Measurements from ENCODE around the gene GNAL. TPM values are rescaled to one million over a fixed set of nuclear protein-coding genes. Genes with fewer than 3 reads are reported as not detected.
"Not testable (repeated sequence)": the region's sequence is repeated elsewhere in the genome, so short reads cannot be mapped to it uniquely, and the experiment has no call there.

Gene GNAL
- total RNA-seq, 2 experiments from 2014 or later = not detected

- DNase-seq; H3K4me3 Mint-ChIP-seq; H3K4me1 Mint-ChIP-seq (ENCODE audit: low read depth); H3K9me3 Mint-ChIP-seq (ENCODE audit: insufficient read depth); H3K27ac Mint-ChIP-seq; H3K27me3 Mint-ChIP-seq (ENCODE audit: low read depth); POLR2A ChIA-PET; ATAC-seq: not testable (repeated sequence)
- CTCF ChIA-PET = interaction anchor here (1.5 kb wide), 1 partner anchor 16 kb away, joined by 3 read pairs; no protein-coding TSS in a partner anchor
- H3K36me3 Mint-ChIP-seq (ENCODE audit: low read depth) = peaks cover 39% of the 10 kb centered on the region
Measured at GRCh38 chr18:11892438-11892837, 203.4 kb downstream of the GNAL start.

GRCh38 chr18:11897781-11898180, 208.7 kb downstream of the GNAL start:
- CTCF ChIA-PET = no interaction called here
- DNase-seq = no peak
- no peak for ATAC-seq
- Mint-ChIP-seq H3K9me3 (ENCODE audit: insufficient read depth) (no peaks in the 10 kb centered on the region), H3K4me1 (ENCODE audit: low read depth) (no peaks in the 10 kb centered on the region), H3K27ac (no peak overlapping the region), H3K27me3 (ENCODE audit: low read depth) (no peaks in the 10 kb centered on the region), H3K4me3 (no peak overlapping the region), H3K36me3 (ENCODE audit: low read depth) (peaks cover 41% of the 10 kb centered on the region)
- POLR2A ChIA-PET = no interaction called here

- peaks cover 39% of the 10 kb centered on the region for H3K36me3 Mint-ChIP-seq (ENCODE audit: low read depth)
Measured at GRCh38 chr18:11899063-11899462, 210.0 kb downstream of the GNAL start.

GRCh38 chr18:11901826-11902438, 212.9 kb downstream of the GNAL start:
- Mint-ChIP-seq H3K4me3 (no peak overlapping the region), H3K36me3 (ENCODE audit: low read depth) (peaks cover 32% of the 10 kb centered on the region), H3K4me1 (ENCODE audit: low read depth) (peaks cover 15% of the 10 kb centered on the region), H3K27me3 (ENCODE audit: low read depth) (no peaks in the 10 kb centered on the region), H3K27ac (peak overlapping the region; percentile 50), H3K9me3 (ENCODE audit: insufficient read depth) (no peaks in the 10 kb centered on the region)
- ATAC-seq = no peak
- ChIA-PET CTCF (no interaction called here), POLR2A (no interaction called here)
- no peak for DNase-seq

More at GRCh38 chr18:11899063-11899462, 210.0 kb downstream of the GNAL start:
- ATAC-seq (no peak), DNase-seq (no peak)
- Mint-ChIP-seq H3K9me3 (ENCODE audit: insufficient read depth) (no peaks in the 10 kb centered on the region), H3K4me3 (no peak overlapping the region), H3K27me3 (ENCODE audit: low read depth) (no peaks in the 10 kb centered on the region), H3K27ac (no peak overlapping the region), H3K4me1 (ENCODE audit: low read depth) (peaks cover 7% of the 10 kb centered on the region)
- ChIA-PET CTCF (interaction anchor here (1.0 kb wide), 1 partner anchor 96 kb away, joined by 3 read pairs; no protein-coding TSS in a partner anchor), POLR2A (no interaction called here)

- CTCF ChIA-PET = no interaction called here
- Mint-ChIP-seq H3K27me3 (ENCODE audit: low read depth) (no peaks in the 10 kb centered on the region), H3K27ac (no peak overlapping the region), H3K9me3 (ENCODE audit: insufficient read depth) (no peaks in the 10 kb centered on the region), H3K4me3 (no peak overlapping the region), H3K4me1 (ENCODE audit: low read depth) (peaks cover 22% of the 10 kb centered on the region), H3K36me3 (ENCODE audit: low read depth) (peaks cover 29% of the 10 kb centered on the region)
- ATAC-seq (no peak), DNase-seq (no peak)
- POLR2A ChIA-PET = no interaction called here
Measured at GRCh38 chr18:11902522-11903292, 213.6 kb downstream of the GNAL start.

- H3K4me1 Mint-ChIP-seq (ENCODE audit: low read depth) = peaks cover 32% of the 10 kb centered on the region
- H3K9me3 Mint-ChIP-seq (ENCODE audit: insufficient read depth) = no peaks in the 10 kb centered on the region
- H3K4me3 Mint-ChIP-seq = peak overlapping the region; percentile 18
- ChIA-PET CTCF (interaction anchor here (1.3 to 1.4 kb wide), 3 partner anchors 32 to 133 kb away, joined by 3 to 5 read pairs (median 5); no protein-coding TSS in a partner anchor), POLR2A (interaction anchor here (0.6 kb wide), 2 partner anchors 54 to 451 kb away, joined by 3 read pairs; no protein-coding TSS in a partner anchor)
- DNase-seq = no peak
- no peaks in the 10 kb centered on the region for H3K27me3 Mint-ChIP-seq (ENCODE audit: low read depth)
- peaks cover 22% of the 10 kb centered on the region for H3K36me3 Mint-ChIP-seq (ENCODE audit: low read depth)
- no peak for ATAC-seq
- peak overlapping the region; percentile 34 for H3K27ac Mint-ChIP-seq
Measured at GRCh38 chr18:11905613-11906012, 216.5 kb downstream of the GNAL start.

- H3K4me3 Mint-ChIP-seq = peak overlapping the region; percentile 34
- CTCF ChIA-PET = interaction anchor here (1.3 to 1.4 kb wide), 3 partner anchors 32 to 133 kb away, joined by 3 to 5 read pairs (median 5); no protein-coding TSS in a partner anchor
- POLR2A ChIA-PET = interaction anchor here (0.6 kb wide), 2 partner anchors 54 to 450 kb away, joined by 3 read pairs; no protein-coding TSS in a partner anchor
Measured at GRCh38 chr18:11906176-11906575, 217.1 kb downstream of the GNAL start.

GRCh38 chr18:11906926-11907874, 218.1 kb downstream of the GNAL start:
- ATAC-seq = no peak
- POLR2A ChIA-PET = interaction anchor here (0.7 to 1.5 kb wide), 3 partner anchors 17 to 1381 kb away, joined by 3 to 4 read pairs (median 3); partner anchors contain the start of gene NAPG
- Mint-ChIP-seq H3K4me1 (ENCODE audit: low read depth) (peaks cover 32% of the 10 kb centered on the region), H3K9me3 (ENCODE audit: insufficient read depth) (no peaks in the 10 kb centered on the region), H3K27me3 (ENCODE audit: low read depth) (no peaks in the 10 kb centered on the region), H3K27ac (peak overlapping the region; percentile 93), H3K4me3 (peak overlapping the region; percentile 94), H3K36me3 (ENCODE audit: low read depth) (peaks cover 16% of the 10 kb centered on the region)
- DNase-seq = no peak
- CTCF ChIA-PET = no interaction called here

More at GRCh38 chr18:11906176-11906575, 217.1 kb downstream of the GNAL start:
- ATAC-seq (no peak), DNase-seq (no peak)
- Mint-ChIP-seq H3K36me3 (ENCODE audit: low read depth) (peaks cover 22% of the 10 kb centered on the region), H3K27ac (peak overlapping the region; percentile 34), H3K4me1 (ENCODE audit: low read depth) (peaks cover 32% of the 10 kb centered on the region), H3K9me3 (ENCODE audit: insufficient read depth) (no peaks in the 10 kb centered on the region), H3K27me3 (ENCODE audit: low read depth) (no peaks in the 10 kb centered on the region)

GRCh38 chr18:11908182-11909060, 219.4 kb downstream of the GNAL start, which contains the start of gene MPPE1:
TSS of gene MPPE1 (minus strand) at chr18:11908317. CDS start at chr18:11897264, 11,053 bp downstream.
- Mint-ChIP-seq H3K4me1 (ENCODE audit: low read depth) (peaks cover 30% of the 10 kb centered on the region), H3K27ac (peak within 1 kb of the TSS; percentile 93), H3K4me3 (peak within 1 kb of the TSS; percentile 94), H3K9me3 (ENCODE audit: insufficient read depth) (no peaks in the 10 kb centered on the region), H3K36me3 (ENCODE audit: low read depth) (peaks cover 14% of the 10 kb centered on the region), H3K27me3 (ENCODE audit: low read depth) (no peaks in the 10 kb centered on the region)
- peak; percentile 94 for ATAC-seq
- ChIA-PET POLR2A (interaction anchor here (0.7 to 1.7 kb wide), 7 partner anchors 16 to 73 kb away, joined by 3 to 10 read pairs (median 5); partner anchors contain the start of gene IMPA2), CTCF (interaction anchor here (1.7 kb wide), 1 partner anchor 30 kb away, joined by 7 read pairs; no protein-coding TSS in a partner anchor)
- peak; percentile 89 for DNase-seq

- ChIA-PET POLR2A (interaction anchor here (1.2 to 1.7 kb wide), 5 partner anchors 19 to 72 kb away, joined by 3 to 10 read pairs (median 6); partner anchors contain the start of gene IMPA2), CTCF (interaction anchor here (1.7 kb wide), 1 partner anchor 29 kb away, joined by 7 read pairs; no protein-coding TSS in a partner anchor)
- ATAC-seq (no peak), DNase-seq (no peak)
- Mint-ChIP-seq H3K27me3 (ENCODE audit: low read depth) (no peaks in the 10 kb centered on the region), H3K27ac (peak overlapping the region; percentile 75), H3K4me1 (ENCODE audit: low read depth) (peaks cover 26% of the 10 kb centered on the region), H3K9me3 (ENCODE audit: insufficient read depth) (no peaks in the 10 kb centered on the region), H3K4me3 (peak overlapping the region; percentile 70), H3K36me3 (ENCODE audit: low read depth) (peaks cover 10% of the 10 kb centered on the region)
Measured at GRCh38 chr18:11909061-11909455, 220.0 kb downstream of the GNAL start.
